Measurements from ENCODE around the gene MEIKIN. TPM values are rescaled to one million over a fixed set of nuclear protein-coding genes. Genes with fewer than 3 reads are reported as not detected.

The MEIKIN gene
- total RNA-seq, 4 donors from 2014 or later: 0.60 to 14.8 TPM; not detected in 2

DNA sequence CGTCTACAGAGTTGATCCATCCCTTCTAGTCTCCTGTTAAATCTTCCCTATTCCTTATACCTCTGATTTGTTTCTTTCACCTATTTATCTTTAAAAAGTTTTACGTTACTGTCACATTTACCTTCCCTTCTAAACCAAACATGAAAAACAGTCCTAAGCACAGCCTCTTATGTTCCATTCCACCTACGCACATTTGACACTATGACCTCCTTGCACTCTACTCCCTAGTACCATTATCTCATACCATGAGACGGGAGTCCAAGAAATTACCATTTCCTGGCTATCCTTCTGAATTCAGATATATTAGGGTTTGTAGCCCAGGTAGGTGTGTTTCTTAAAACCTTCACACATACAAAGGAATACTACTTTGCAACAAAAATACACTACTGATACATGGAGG lies 173.8 kb downstream of the MEIKIN start:
- DNase-seq (ENCODE audit: low spot score) (no peak), ATAC-seq (ENCODE audit: low FRiP score) (no peak)
- TF ChIP-seq, protein P1, sequence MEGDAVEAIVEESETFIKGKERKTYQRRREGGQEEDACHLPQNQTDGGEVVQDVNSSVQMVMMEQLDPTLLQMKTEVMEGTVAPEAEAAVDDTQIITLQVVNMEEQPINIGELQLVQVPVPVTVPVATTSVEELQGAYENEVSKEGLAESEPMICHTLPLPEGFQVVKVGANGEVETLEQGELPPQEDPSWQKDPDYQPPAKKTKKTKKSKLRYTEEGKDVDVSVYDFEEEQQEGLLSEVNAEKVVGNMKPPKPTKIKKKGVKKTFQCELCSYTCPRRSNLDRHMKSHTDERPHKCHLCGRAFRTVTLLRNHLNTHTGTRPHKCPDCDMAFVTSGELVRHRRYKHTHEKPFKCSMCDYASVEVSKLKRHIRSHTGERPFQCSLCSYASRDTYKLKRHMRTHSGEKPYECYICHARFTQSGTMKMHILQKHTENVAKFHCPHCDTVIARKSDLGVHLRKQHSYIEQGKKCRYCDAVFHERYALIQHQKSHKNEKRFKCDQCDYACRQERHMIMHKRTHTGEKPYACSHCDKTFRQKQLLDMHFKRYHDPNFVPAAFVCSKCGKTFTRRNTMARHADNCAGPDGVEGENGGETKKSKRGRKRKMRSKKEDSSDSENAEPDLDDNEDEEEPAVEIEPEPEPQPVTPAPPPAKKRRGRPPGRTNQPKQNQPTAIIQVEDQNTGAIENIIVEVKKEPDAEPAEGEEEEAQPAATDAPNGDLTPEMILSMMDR (IDR thresholded peaks at IDR 0.05): no peak

DNA sequence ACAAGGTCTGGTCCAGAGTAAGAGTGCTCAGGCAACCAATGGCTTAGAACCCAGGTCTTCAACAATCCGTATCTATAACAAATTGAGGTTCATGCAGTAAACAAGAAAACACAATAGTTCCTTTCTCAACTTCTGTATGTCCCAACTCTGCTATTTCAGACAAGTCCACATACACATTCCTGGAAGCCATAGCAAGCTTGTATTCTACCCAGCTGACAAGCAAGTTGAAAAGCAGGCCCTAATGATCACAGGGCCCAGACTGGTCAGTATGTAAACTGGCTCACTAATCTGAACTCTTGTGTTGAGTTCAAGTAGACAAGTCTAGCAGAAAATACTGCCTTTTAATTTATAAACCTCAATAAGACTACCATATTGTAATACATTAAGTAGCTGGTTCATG lies 175.5 kb downstream of the MEIKIN start:
- no peak for DNase-seq (ENCODE audit: low spot score)
- ATAC-seq (ENCODE audit: low FRiP score): no peak
- TF ChIP-seq, protein P1 (IDR thresholded peaks at IDR 0.05): no peak

DNA sequence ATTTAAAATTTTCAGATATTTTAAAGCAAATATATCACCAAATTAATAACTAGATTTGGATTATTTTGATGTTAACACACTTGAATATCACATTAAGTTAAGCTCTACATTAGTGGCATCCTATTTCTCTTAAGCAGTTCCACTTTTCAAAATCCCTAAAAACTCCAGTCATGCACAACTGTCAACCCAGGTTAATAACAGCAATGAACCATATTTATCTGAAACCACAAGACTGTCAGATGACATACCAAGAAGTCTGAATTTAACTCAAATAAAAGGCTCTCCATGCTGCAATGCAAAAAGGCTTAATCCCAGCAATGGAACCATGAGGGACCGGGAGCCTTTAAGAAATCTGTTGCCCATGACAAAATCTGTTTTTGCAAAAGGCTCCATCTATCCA lies 176.1 kb downstream of the MEIKIN start:
- TF ChIP-seq, protein P1 (IDR thresholded peaks at IDR 0.05): no peak
- DNase-seq (ENCODE audit: low spot score): no peak

DNA sequence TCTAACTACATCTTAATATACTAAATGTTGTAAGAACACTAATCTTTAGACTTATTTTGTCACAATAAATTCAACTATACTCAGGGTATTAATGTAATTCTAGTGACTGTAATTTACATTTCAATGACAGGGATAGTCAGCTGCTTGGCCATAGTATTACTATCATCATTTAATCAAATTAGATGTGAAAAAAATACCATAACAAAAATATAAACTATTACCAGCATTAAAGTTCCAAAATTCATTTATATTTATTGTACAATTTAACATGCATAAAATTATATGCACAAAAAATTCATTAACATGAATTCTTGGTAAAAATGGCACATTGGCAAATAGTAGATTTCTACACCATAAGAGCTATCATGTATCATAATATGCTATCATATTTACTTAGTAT lies 177.6 kb downstream of the MEIKIN start:
- no peak for ATAC-seq (ENCODE audit: low FRiP score)
- TF ChIP-seq, protein P1 (IDR thresholded peaks at IDR 0.05): no peak
- no peak for DNase-seq (ENCODE audit: low spot score)

More for the DNA sequence above, 176.1 kb downstream of the MEIKIN start:
- no peak for ATAC-seq (ENCODE audit: low FRiP score)

DNA sequence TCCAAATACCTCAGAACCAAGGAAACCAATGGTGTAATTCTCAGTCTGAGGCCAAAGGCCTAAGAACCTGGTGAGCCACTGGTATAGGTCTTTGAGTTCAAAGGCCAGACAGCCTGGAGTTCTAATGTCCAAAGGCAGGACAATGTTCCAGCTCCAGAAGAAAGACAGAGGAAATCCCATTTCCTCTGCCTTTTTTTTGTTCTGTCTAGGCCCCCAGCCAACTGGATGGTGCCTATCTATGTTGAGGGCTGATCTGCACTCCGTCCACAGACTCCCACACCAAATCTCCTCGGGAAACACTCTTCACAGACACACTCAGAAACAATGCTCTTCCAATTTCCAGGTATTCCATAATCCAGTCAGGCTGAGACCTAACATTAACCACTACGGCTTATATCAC lies 178.8 kb downstream of the MEIKIN start:
- DNase-seq (ENCODE audit: low spot score): no peak
- TF ChIP-seq, protein P1 (IDR thresholded peaks at IDR 0.05): no peak
- ATAC-seq (ENCODE audit: low FRiP score): no peak

DNA sequence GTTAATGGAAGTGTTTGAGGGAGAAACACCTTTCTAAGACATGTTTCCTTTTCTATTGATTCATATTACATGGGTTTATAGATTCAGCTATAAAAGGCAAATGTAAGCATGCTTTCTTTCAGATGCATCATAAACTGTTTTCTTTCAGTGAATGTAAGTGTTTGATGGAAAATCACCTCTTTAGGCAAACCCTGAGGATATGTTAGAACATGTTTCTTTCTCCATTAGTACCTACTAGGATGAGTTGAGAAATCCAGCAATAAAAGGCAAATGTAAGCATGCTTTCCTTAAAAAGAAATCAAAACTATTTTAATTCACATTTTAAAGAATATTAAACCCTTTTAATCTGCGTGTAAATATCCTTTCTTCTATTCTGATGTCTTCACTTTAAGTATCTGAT lies 180.2 kb downstream of the MEIKIN start:
- ATAC-seq (ENCODE audit: low FRiP score): no peak
- TF ChIP-seq, protein P1 (IDR thresholded peaks at IDR 0.05): no peak
- DNase-seq (ENCODE audit: low spot score): no peak

DNA sequence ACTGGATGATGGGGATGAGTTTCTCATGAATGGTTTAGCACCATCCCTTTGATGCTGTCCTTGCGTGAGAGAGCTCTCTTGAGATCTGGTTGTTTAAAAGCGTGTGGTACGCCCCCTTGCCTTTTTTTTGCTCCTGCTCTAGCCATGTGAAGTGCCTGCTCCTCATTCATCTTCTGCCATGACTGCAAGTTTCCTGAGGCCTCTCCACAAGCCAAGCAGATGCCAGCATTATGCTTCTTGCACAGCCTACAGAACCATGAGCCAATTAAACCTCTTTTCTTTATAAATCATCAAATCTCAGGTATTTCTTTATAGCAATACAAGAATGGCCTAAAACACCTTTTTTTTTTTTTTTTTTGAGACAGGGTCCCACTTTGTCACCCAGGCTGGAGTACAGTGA lies 181.5 kb downstream of the MEIKIN start:
- DNase-seq (ENCODE audit: low spot score): no peak
- TF ChIP-seq, protein P1 (IDR thresholded peaks at IDR 0.05): no peak
- no peak for ATAC-seq (ENCODE audit: low FRiP score)
